Measurements from ENCODE around the gene GRIK4.
"Not testable (repeated sequence)": the region's sequence is repeated elsewhere in the genome, so short reads cannot be mapped to it uniquely, and the experiment has no call there.

GRIK4 gene

GRCh38 chr11:120577041-120577440 lies 65.5 kb downstream of the GRIK4 start:
- no peak for DNase-seq

DNA sequence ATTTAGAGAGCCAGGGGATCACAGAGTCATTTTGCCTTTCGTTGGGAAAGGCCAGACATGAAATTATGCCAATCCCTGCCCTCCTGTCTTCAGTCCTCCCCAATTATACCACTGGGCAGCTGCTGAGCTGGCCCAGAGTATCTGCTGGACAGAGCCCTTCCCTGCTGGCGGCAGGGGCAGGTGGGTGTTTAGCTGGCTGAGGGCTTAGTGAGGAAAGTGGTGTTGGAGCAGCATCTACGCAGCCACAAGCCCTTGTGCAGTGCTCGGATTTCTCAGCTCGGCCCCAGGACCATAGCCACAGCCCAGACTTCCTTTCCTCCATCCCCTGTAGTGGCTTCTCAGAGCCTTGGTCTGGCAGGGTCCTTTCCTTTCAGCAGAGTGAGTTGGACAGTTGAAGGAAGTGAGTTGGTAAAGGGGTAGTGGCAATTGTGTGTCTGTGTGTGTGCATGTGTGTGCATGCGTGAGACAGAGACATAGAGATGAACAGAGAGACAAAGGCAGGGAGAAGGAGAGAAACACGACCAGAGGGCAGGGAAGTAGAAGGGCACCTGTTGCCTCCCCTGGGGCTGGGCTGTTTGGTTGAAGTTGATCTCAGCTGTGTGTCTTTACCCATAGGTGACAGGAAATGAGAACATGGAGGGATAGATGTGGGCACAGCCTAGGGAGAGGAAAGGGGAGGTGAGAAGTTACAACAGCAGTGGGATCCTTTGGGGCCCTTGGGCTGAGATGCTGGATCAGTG lies 66.2 kb downstream of the GRIK4 start:
- no peak for DNase-seq

DNA sequence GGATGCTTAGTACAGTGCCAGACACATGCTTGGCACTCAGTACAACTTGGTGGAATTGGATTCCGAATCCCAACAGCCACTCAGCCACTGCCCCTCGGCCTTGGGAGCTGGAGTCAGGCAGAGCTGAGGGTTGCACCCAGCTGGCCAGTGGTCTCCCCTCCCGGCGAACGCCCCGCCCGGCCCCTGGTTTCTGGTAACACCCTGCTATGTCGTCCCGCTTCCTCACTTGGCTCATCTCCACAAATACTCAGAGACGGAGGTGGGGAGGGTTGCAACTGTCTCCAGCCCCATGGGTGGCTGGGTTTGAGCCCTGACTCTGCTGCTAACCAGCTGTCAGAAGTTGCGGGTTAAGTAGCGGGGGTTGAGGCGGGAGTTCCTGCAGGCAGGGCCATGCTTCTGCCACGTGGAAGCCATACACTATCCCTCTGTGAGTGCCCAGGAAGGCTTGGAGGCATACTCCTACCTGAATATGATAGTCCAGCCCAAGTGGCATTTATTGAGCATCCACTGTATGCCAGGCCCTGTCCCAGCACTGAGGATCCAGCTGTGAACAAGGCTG lies 67.1 kb downstream of the GRIK4 start:
- no peak for DNase-seq

DNA sequence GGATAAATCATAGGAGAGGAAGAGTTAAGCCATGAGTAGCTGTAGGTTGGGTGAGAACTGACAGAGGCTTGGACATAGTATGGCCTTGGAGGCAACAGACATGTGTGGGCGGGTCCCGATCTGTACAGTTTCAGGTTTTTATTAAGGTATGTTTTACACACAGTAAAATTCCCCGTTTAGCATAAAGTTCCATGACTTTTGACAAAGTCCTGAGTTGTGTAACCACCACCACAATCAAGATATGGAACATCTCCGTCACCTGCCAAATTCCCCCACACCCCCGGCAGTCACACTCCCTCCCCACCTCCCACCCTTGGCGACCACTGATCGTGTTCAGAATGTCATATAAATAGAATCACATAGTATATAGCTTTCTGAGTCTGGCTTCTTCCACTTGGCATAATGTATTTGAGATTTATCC lies 68.1 kb downstream of the GRIK4 start:
- DNase-seq = no peak

DNA sequence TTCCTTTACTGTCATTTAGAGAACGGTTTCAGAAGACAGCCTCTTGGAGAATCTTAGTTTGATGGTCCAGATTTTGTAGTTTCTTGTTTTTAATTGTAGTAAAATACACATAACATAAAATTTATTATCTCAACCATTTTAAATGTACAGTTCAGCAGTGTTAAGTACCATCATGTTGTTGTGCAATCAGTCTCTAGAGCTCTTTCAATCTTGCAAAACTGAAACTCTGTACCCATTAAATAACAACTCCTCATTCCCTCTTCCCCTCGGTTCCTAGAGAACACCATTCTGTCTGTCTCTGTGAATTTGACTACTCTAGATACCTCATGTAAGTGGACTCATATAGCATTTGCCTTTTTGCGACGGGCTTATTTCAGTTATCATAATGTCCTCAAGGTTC lies 69.8 kb downstream of the GRIK4 start:
- no peak for DNase-seq

GRCh38 chr11:120582535-120582934 lies 71.0 kb downstream of the GRIK4 start:
- not testable (repeated sequence) for DNase-seq

- DNase-seq = no peak
These were observed 74.5 kb downstream of the GRIK4 start for GRCh38 chr11:120586072-120586471.

- no peak for DNase-seq
These were observed 75.2 kb downstream of the GRIK4 start for GRCh38 chr11:120586728-120587127.

GRCh38 chr11:120587299-120587698 lies 75.8 kb downstream of the GRIK4 start:
- no peak for DNase-seq

- no peak for DNase-seq
These were observed 77.8 kb downstream of the GRIK4 start for GRCh38 chr11:120589376-120589775.

DNA sequence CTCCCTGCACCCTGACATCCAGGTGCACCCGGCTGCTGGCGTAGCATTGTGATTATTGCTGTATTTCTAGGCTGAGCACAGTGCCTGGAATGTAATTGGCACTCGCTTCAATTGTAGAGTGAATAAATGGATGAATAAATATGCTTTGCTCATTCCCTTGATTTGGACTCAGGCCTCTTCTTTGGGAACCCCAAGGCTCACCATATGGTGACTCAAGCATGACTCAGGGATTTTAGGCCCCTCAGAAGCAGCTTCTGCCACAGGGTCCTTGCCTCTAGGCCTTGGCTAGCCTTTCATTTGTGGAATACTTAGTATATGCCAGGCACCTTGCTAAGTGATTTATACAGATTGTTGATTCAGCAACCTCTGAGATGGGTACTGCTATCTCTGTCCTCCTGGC lies 78.9 kb downstream of the GRIK4 start:
- no peak for DNase-seq

DNA sequence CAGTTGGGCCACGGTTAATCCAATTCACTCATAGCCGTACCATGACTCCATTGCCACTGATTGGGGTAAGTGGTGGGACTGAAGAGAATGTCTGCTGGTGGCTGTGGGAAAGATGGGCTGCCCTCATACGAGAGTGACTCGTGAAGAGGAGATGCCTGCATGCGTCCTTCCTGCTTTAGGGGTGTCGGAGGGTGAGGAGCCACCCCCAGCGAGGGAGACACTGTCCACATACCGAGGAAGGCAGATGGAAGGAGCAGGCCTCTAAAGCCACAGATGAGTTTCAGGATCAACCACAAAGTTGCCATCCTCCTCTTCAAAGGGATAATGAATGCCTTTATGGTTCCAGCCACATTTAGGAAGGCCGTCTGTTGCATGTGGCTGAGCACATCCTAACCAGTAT lies 83.2 kb downstream of the GRIK4 start:
- no peak for DNase-seq

- no peak for DNase-seq
These were observed 84.0 kb downstream of the GRIK4 start for GRCh38 chr11:120595557-120595956.

DNA sequence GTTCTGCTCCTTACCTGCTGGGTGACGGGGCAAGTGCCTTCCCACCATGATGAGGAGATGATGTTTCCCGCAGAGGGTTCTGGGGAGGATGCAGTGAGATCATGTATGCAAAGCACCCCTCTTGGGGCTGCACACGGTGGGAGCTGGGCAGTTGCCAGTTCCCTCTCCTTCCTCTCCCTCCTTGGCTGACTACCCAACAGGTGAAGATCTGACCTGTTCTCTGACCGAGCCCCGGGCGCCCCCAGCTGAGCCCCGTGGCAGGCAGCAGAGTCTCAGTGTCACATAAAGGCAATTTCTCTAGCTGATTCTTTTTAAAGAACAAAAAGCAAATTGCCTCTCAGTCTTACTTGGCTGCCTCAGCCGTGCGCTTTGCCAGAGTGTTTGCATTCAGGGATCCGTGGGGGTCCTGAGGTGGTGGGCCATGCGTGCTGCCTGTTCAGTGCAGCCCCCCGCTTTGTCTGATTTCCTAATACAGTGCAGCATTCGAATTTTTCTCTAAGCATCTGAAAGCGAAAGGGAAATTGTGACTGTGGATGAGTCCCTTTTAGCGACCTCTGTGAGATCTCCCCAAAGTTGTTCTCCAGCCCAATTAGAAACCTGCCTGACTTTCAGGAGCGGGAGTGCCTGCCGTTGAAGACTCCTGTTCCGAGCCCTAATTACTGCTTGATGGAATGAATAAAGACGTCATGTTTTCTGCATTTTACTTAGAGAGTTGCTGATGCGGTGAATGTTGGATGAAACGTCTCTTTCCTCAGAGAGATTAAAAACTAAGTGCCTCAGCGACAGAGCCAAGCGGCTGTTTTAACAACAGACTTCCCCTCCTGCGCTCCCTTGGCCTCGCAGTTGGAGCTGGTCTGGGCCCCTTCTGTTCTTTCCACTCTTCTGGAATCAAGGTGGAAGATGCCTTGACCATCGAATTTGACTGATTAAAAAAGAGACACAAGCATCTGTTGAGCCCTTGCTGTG lies 86.0 kb downstream of the GRIK4 start:
- DNase-seq = no peak

DNA sequence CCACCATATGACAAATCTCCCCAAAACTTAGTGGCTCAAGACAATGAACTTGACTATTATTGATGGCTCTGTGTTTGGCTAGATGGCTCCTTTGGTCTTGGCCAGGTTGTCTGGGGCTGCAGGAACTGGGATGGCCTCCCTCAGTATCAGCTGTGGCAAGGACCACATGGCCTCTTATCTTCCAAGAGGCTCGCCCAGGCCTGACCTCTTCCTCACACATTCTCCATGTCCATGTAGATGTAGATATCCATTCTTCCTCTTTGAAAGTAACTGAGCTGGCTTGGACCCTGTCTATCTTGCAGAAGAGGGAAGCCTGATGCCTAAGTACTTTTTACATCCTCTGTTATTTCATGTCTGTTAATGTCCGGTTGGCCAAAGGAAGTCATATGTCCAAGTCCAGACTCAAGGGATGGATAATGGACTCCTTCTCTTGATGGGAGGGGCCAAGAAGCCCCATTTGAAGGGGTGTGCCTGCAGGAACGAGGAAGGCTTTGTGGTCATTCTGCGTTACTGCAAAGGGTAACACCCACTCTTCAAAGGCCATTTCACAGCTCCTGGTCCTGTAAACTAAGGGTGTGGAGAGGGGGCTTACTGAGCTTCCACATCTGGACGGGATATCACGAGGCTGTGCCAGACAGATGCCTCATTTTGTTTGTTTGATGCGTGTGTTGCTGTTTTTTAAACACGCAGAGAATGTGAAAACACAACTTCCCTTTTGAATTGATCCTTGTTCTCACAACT lies 87.1 kb downstream of the GRIK4 start:
- DNase-seq = no peak

- no peak for DNase-seq
These were observed 88.4 kb downstream of the GRIK4 start for GRCh38 chr11:120599816-120600420.

DNA sequence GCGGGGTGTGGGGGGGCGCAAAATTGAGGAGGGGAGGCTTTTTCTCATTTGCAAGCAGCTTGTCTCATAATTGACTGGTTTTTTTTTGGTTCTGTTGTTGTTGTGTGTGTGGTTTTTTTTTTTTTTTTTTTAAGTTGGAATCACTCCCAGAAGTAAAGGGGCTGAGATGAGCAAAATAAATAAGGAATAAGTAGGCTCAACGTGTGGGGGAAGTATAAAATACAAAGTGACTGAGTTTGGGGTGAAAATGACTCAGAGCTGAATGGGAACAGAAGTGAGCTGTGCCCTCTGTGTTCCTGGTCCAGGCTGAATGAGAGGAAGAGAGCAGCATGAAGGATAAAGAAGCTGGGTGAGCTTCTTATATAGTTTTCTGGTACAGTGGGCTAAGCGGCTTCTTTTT lies 90.0 kb downstream of the GRIK4 start:
- DNase-seq = no peak

DNA sequence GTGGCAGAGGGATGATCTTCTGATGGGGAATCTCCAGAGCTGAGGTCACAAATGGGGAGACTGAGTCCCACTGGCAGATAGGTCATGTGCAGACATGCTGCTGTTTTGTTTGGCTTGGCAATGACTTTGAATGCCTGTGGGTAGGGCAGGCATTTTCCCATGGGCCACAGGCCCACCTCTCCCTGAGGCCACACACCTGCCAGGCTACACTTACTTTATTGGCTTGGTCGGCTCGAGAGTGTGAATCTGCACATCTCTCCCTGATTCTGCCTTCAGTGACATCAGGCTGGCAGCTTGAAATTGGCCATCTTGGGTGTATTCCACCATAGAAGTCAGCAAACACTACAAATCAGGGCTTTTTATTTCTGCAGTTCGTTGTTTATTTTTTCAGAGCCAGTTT lies 91.5 kb downstream of the GRIK4 start:
- no peak for DNase-seq

GRCh38 chr11:120605469-120605868 lies 93.9 kb downstream of the GRIK4 start:
- no peak for DNase-seq

DNA sequence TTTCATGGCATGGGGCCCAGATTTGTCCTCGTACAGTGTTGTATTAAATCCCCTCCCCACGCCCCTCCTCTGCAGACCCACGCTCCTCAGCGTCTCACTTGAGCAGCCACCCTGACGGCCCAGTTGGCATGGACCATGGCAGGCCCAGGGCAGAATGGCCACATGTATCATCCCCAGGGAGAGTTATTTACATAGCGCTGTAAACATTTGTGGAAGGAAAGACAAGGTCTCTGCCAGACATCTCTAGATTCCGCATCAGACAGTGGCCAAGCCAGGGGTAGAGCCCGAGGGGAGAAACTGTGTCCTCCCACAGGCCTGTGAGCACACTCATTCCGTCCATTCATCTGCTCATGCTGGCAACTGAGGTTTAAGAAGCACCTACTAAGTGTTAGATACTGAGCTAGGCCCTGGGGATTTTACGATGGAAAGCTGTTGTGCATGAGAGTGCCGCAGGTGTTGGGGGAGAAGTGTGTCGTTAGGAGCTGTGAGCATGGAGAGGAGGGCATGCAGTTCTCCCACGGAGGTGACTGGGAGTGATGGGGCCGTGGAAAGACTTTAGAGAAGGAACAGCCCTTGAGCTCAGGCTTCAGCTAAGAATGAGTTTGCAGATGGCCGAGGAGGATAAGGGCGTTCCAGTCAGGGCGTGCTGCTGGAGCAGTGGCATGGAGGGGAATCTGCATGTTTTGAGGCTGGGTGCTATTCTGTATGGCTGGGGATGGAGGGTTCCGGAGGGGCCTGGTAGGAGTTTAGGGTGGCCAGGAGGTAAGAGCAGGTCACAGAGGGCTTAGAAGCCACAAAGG lies 94.9 kb downstream of the GRIK4 start:
- no peak for DNase-seq

DNA sequence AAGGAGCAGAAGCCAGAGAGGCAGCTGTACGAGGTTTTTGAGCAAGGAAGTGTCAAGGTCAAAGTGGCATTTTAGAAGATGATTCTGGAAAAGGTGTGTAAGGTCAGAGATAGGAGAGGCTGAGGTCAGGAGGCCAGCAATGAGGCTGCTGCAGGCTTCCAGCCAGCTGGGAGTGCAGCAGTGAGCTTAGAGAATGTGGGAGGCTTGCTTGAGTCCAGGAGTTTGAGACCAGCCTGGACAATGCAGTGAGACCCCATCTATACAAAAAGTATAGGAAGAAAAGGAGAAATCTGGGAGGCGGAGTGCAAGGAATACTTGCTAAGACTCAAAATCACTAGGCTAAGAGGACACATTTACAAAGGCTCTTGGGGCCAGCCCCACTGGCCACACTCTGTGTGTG lies 96.5 kb downstream of the GRIK4 start:
- DNase-seq = no peak

GRCh38 chr11:120608760-120609211 lies 97.2 kb downstream of the GRIK4 start:
- no peak for DNase-seq

Measured in activated effector memory CD4-positive, alpha-beta T cell treated with Interleukin-2 at 50 U/mL for 16 hours (primary cell).